HFF-Myc (cell line): ENCODE data around the gene UBALD2.
"Not testable (repeated sequence)": the region's sequence is repeated elsewhere in the genome, so short reads cannot be mapped to it uniquely, and the experiment has no call there.

Experiments used
- DNase-seq: peaks from one replicate; pipeline ENCODE4 v3.0.0-alpha.2; 2011; ENCODE audit warnings: low read depth; ENCODE audit errors: extremely low read depth
- H3K4me3 ChIP-seq: replicated peaks from 2 replicates; pipeline ENCODE4 v1.5.1; 2011; ENCODE audit warnings: low read depth, mild to moderate bottlenecking, control low read depth, low read length
- TF ChIP-seq, protein P1 (sequence below): IDR thresholded peaks from 2 replicates; pipeline ENCODE4 v1.5.1; 2012; ENCODE audit warnings: mild to moderate bottlenecking, low read depth, low read length, control low read depth; ENCODE audit errors: missing control alignments

The UBALD2 gene

DNA sequence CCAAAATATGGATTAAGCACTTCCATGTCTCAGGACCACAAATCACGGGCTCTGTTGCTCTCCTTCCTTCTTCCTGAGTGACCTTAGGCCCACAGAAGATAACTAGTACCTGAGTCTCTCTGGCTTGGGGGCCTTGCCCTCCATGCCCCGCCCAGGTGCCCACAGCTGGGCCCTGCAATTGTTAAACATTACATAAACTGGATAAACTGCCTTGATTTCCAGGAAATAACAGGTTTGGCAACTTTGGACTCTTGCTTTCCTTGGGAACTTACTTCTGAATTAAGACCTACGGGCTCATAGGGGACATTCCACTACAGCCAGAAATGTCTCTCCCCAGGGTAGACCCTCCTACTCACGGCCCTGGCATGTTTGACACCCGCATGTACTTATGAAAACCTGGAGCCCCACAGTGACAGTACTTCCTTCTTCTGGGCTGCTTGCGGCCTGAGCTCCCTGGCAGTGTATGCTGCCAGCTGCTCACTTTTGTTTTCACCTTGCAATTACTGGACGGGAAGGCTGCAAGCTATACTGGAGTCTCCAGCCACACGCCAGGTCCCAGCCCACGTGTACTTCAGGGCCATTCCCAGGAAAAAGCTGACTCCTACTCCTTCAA is 2.3 kb upstream of the UBALD2 start:
- DNase-seq, result no peak
- TF ChIP-seq, protein P1, sequence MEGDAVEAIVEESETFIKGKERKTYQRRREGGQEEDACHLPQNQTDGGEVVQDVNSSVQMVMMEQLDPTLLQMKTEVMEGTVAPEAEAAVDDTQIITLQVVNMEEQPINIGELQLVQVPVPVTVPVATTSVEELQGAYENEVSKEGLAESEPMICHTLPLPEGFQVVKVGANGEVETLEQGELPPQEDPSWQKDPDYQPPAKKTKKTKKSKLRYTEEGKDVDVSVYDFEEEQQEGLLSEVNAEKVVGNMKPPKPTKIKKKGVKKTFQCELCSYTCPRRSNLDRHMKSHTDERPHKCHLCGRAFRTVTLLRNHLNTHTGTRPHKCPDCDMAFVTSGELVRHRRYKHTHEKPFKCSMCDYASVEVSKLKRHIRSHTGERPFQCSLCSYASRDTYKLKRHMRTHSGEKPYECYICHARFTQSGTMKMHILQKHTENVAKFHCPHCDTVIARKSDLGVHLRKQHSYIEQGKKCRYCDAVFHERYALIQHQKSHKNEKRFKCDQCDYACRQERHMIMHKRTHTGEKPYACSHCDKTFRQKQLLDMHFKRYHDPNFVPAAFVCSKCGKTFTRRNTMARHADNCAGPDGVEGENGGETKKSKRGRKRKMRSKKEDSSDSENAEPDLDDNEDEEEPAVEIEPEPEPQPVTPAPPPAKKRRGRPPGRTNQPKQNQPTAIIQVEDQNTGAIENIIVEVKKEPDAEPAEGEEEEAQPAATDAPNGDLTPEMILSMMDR, result no peak
- H3K4me3 ChIP-seq, result no peak overlapping the region

DNA sequence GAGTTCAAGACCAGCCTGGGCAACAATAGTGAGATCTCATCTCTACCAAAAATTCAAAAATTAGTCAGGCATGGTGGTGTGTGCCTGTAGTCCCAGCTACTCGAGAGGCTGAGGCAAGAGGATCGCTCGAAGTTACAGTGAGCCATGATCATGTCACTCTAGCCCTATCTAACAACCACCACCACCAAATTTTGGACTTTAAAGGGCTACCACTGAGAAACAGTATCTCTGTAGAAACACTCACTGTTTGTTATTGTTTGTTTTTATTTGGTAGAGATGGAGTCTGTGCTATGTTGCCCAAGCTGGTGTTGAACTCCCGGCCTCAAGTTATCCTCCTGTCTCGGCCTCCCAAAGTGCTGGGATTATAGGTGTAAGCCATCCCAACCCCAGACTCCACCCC is 1.3 kb upstream of the UBALD2 start:
- DNase-seq, result no peak
- H3K4me3 ChIP-seq, result no peak overlapping the region
- TF ChIP-seq, protein P1, result no peak

DNA sequence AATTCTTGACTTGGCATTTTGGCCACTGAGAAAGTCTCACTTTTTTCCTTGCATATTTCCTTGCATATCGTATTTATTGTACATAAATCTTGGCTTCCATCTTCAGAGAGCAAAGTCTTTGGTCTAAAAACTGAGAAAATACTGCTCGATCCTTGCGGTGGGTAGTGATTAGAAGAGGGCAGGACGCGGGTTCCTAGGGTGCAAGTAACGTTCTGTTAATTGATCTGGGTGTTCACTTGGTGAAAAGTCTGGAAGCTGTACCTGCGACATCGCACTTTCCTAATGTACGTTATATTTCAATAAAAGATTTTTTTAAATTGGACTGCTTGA is 758 bp upstream of the UBALD2 start:
- TF ChIP-seq, protein P1, result no peak
- no peak overlapping the region; the same call in 1 of the 2 replicates for H3K4me3 ChIP-seq
- no peak for DNase-seq

DNA sequence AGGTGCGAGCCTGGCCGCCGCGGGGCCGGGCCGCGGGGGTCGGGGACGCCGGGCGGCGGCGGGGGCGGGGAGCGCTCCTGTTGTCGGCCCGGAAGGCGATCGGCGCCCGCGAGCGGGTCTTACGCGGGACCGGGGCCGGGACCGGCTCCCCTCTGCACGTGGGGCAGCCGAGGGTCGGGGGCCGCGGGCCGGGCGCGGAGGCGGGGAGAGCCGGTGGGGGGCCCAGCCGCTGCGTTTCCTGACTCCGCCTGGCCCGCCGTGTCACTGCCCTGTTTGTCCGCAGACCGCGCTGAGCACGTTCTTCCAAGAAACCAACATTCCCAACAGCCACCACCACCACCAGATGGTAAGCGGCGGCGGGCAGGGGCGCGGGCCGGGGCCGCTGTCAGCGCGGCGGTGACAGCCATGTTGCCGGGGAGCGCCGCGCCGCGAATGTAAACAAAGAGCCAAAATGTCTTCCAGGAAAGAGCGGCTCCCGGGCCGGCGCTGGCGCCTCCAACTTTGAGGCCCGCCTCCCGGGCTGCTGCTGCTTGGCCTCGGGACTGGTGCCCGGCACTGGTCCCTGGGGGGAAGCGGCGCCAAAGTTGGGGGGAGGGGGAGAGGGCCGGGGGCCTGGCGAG is 586 bp downstream of the UBALD2 start:
- H3K4me3 ChIP-seq, result peak overlapping the region; percentile 80
- TF ChIP-seq, protein P1, result no peak
- no peak for DNase-seq

DNA sequence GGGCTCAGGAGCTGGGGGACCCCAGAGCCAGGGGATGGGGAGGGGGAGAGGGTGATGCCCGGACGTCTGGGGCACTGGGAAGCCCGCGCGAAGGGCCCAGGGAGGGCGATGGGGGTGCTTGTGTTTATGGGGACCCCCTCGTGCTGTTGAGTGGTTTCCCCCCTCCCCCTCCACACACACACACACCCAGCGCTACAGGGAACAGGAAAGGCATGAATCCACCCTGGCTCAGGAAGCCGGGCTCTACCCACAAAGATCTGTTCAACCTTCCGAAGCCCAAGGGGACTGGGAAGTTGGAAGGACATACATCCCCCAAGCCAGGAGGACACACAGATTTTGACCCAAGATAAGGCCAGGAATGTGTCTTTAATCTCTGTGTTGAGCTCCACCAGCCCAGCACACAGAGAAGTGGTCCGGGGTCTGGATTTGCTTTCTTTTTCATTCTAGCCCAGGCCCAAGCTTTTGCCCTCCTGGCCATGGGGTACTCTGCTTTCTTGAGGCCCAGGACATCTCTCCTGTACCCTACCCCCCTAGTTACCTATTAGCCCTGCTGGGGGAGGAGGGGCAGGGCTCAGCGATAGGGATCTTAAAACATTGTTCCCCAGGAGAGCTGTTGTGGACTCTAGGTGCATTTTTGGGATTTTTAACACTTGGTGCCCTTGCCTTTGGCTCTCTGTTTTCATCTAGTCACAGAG is 1.2 kb downstream of the UBALD2 start:
- no peak for DNase-seq
- H3K4me3 ChIP-seq, result peak overlapping the region; percentile 80
- TF ChIP-seq, protein P1, result no peak

DNA sequence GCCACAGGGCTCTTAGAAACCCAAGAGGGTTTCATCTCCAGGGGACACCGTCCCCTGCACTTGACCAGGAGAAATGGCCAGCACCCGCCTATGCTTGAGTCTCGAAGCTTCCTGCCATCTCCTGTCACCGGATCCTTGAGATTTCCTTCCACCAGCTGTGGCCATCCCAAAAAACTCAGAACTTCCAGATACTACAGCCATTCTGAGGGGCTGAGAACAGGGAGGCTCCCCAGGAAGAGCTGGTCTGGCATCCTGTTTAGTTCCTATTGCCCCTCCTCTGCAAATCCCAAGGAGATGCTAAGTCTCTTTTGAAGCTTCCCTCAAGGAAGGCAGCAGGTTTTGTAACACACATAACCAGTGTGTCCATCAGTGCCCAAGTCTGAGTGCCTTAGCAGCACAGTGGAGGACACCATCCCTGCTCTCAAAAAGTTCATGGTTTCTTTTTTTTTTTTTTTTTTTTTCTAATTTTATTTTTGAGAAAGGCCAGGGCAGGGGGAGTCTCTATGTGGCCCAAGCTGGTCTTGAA is 2.0 kb downstream of the UBALD2 start:
- DNase-seq, result no peak
- H3K4me3 ChIP-seq, result peak overlapping the region; percentile 80
- TF ChIP-seq, protein P1, result no peak

DNA sequence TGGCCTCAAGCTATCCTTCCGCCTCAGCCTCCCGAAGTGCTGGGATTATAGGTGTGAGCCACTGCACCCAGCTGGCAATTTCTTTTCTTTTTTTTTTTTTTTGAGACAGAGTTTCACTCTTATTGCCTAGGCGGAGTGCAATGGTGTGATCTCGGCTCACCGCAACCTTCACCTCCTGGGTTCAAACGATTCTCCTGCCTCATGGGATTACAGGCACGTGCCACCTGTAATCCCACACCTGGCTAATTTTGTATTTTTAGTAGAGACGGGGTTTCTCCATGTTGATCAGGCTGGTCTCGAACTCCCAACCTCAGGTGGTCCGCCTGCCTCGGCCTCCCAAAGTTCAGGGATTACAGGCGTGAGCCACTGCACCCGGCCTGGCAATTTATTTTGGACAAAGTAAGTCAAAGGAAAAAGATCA is 2.4 kb downstream of the UBALD2 start:
- H3K4me3 ChIP-seq, result peak overlapping the region; percentile 80; the same call in 1 of the 2 replicates
- not testable (repeated sequence) for DNase-seq
